Fibroblast of pulmonary artery (primary cell): Measurements from ENCODE around the gene APCDD1L.

Source experiments
- DNase-seq: peaks from one replicate; pipeline ENCODE4 v3.0.0-alpha.2; 2010; ENCODE audit warnings: low read depth
- H3K4me3 ChIP-seq: replicated peaks from 2 replicates; pipeline ENCODE4 v1.5.1; 2011; ENCODE audit warnings: low read depth, mild to moderate bottlenecking, control low read depth, low read length, moderate library complexity
- TF ChIP-seq, protein P1 (sequence below): IDR thresholded peaks from 2 replicates; pipeline ENCODE4 v1.5.1; 2011; ENCODE audit warnings: mild to moderate bottlenecking, control low read depth, low read length, inconsistent platforms; ENCODE audit errors: missing control alignments

Gene APCDD1L

GRCh38 chr20:58471193-58472164, 43.7 kb downstream of the APCDD1L start:
- TF ChIP-seq, protein P1, sequence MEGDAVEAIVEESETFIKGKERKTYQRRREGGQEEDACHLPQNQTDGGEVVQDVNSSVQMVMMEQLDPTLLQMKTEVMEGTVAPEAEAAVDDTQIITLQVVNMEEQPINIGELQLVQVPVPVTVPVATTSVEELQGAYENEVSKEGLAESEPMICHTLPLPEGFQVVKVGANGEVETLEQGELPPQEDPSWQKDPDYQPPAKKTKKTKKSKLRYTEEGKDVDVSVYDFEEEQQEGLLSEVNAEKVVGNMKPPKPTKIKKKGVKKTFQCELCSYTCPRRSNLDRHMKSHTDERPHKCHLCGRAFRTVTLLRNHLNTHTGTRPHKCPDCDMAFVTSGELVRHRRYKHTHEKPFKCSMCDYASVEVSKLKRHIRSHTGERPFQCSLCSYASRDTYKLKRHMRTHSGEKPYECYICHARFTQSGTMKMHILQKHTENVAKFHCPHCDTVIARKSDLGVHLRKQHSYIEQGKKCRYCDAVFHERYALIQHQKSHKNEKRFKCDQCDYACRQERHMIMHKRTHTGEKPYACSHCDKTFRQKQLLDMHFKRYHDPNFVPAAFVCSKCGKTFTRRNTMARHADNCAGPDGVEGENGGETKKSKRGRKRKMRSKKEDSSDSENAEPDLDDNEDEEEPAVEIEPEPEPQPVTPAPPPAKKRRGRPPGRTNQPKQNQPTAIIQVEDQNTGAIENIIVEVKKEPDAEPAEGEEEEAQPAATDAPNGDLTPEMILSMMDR: no peak
- H3K4me3 ChIP-seq: no peak overlapping the region
- DNase-seq: peak; percentile 17

DNA sequence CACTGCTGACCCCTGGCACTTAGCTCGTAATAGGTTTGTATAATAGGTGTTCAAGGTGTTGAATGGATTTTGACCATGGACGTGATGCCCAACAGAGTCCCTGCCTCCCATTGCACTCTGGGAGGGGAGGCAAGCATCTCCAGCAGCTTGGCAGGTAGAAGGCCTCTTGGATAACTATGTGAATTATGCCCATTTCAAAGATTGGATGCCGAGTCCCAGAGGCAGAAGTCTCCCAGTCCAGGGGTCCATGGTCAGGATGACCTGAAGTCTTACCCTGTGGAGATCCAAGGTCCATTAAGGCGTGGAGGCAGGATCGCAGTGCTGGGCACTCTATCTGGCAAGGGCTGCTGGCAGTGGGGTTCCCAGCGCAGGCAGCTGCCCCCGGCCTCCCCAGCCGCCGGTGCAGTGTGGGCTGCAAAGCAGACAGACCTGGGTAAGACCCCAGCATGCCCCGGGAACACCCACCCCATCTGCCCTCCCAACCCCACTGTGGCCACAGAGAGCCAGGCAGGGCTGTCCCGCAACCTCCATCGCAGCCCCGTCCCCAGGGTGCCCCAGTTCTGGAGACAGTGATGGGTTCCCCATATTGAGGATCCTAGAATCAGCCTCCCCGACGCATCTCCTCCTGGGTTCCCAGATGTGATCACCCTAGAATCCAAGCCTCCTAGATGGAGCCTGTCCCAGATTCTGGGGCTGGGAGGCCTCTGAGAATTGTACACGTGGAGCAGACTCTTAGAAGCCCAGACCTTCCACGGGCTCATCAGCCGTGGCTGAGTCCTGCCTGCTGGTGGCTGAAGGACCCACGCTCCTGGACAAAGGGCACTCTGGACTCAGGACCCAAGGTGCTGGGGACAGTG, 44.6 kb downstream of the APCDD1L start:
- TF ChIP-seq, protein P1: no peak
- no peak overlapping the region for H3K4me3 ChIP-seq
- no peak for DNase-seq

DNA sequence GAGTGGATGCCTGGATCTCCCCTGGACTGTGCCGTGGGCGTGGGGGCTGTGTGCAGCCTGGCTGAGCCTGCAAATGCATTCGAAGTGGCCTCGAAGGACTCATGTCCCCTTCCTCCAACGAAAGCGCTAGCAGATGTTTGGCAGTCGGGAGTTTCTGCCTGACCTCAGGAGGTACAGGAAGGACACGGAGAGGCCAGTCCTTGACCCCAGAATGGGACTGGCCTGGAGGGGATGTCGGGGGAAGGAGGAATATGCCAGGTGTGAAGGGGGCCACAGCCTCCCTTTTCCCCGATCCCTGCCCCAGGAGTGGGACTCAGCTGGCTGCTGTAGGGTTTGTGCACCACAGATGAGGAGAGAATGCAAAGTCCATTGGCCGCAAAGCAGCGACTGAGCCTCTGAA, 45.6 kb downstream of the APCDD1L start:
- DNase-seq: no peak
- TF ChIP-seq, protein P1: no peak

GRCh38 chr20:58467572-58468527, 47.3 kb downstream of the APCDD1L start:
- DNase-seq: no peak
- H3K4me3 ChIP-seq: no peak overlapping the region
- TF ChIP-seq, protein P1: no peak

More for the DNA sequence above, 45.6 kb downstream of the APCDD1L start:
- no peak overlapping the region for H3K4me3 ChIP-seq

DNA sequence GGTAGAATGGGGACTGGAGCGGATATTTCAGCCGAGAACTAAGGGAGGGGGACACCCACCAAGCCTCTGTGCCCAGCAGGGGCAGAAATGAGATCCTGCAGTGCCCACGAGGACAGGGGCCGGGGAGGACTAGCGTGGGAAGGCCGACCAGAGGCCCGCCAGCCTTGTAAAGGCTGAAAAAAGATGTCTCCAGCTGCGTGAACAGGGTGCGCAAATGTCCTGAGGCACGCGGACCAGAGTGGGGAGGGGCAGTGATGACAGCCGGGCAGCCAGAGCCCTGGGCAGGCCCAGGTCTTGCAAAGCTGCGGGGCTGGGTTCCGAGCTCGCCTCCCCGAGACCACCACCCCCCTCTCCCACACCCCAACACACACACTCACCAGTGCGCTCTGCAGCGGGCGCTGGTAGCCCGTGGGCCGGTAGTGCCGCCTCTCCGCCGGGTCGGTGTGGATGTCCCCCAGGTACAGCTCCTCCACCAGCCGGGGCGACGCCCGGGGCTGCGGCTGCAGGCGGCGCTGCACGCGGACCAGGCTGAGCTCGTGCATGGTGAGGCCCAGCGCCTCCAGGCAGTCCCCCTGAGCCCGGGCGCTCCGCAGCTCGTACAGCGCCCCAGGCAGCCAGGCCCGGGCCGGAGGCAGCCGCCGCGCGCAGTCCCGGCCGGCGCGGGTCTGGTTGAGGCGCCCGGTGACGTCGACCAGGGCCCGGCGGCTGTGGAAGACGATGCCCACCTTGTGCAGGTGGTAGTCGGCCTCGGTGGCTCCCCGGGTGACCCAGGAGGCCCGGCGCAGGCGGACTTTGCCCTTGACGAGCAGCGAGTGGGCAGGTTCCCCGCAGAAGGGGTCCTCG, 48.2 kb downstream of the APCDD1L start:
- TF ChIP-seq, protein P1: no peak
- no peak overlapping the region for H3K4me3 ChIP-seq
- no peak for DNase-seq
